A673 (cell line): ENCODE data around the gene BTBD19.

ENCODE experiments used
- CTCF ChIP-seq: fragments of 300-800, 200-600 bp; sonication (generic); conservative IDR thresholded peaks from 2 replicates; pipeline ENCODE4 v1.5.1; 2017; ENCODE audit warnings: low read depth, mild to moderate bottlenecking, antibody characterized with exemption, low read length, moderate library complexity, mixed read lengths
- EZH2 ChIP-seq: fragments of 200-600 bp; sonication (generic); IDR thresholded peaks from 2 replicates; pipeline ENCODE4 v1.6.1; 2017; ENCODE audit warnings: borderline replicate concordance, low read depth, mild to moderate bottlenecking, mixed read lengths, antibody characterized with exemption, low read length; ENCODE audit not compliant: poor library complexity, severe bottlenecking

GRCh38 chr1:44820328-44821239, 12.3 kb downstream of the BTBD19 start:
- TF ChIP-seq CTCF, result no peak
- TF ChIP-seq EZH2, result no peak
